T-cell (primary cell): Measurements from ENCODE around the gene CHD5. TPM values are rescaled to one million over a fixed set of nuclear protein-coding genes. Genes with fewer than 3 reads are reported as not detected.

Experiments used
- ATAC-seq, 4 experiments: fragments of 200-7000 bp in 3 of 4; fragments of 150-1000 bp in 1 of 4; cut with Tn5 transposase; replicated peaks in 1 of 4; 1 replicate in 3 of 4; 2 replicates in 1 of 4; pipeline ENCODE4 v1.10.0; 2021; ENCODE audit warnings: moderate library complexity in 3 of 4, mild to moderate bottlenecking in 2 of 4, moderate number of reproducible peaks in 1 of 4
- CTCF ChIA-PET, 2 donors: fragments of 300-600 bp; sonication (Branson Sonifier 250); formaldehyde crosslinking; loops; one replicate each; lab custom pipeline; 2022; ENCODE audit warnings: antibody characterized with exemption in 2 of 2; lab: Charles Lee
- POLR2A ChIA-PET, 2 donors: fragments of 300-600 bp; sonication (Branson Sonifier 250); formaldehyde crosslinking; loops; one replicate each; lab custom pipeline; 2022; ENCODE audit warnings: antibody characterized with exemption in 2 of 2; lab: Charles Lee
- DNase-seq, 35 experiments: peaks; one replicate each; pipeline versions ENCODE4 v3.0.0 to v3.0.0-alpha.2; 2013 to 2023
- H3K27ac ChIP-seq: one replicate; pipeline ENCODE4 v1.5.1; 2013; ENCODE audit warnings: low read length
- H3K27me3 ChIP-seq, 2 experiments: replicated peaks in 1 of 2; 1 replicate in 1 of 2; 2 replicates in 1 of 2; pipeline versions ENCODE4 v1.6.1 to v1.7.0; 2013; ENCODE audit warnings: low read length in 1 of 2, mixed read lengths in 1 of 2; ENCODE audit not compliant: control insufficient read depth in 2 of 2, insufficient read depth in 2 of 2; ENCODE audit errors: extremely low read depth in 1 of 2
- H3K36me3 ChIP-seq, 2 donors: 1 replicate in 1 of 2; 2 replicates in 1 of 2; pipeline versions ENCODE4 v1.6.1 to v1.7.0; 2013; ENCODE audit warnings: low read length in 1 of 2; ENCODE audit not compliant: control insufficient read depth in 2 of 2, insufficient read depth in 1 of 2; ENCODE audit errors: extremely low read depth in 1 of 2
- H3K4me1 ChIP-seq, 2 experiments: 1 replicate in 1 of 2; 2 replicates in 1 of 2; pipeline versions ENCODE4 v1.6.1 to v1.7.0; 2013; ENCODE audit warnings: low read length in 2 of 2, mixed read lengths in 1 of 2; ENCODE audit not compliant: insufficient read depth in 2 of 2, control insufficient read depth in 1 of 2; ENCODE audit errors: extremely low read depth in 1 of 2
- H3K4me3 ChIP-seq, 2 donors: 1 replicate in 1 of 2; 2 replicates in 1 of 2; pipeline versions ENCODE4 v1.5.1 to v1.7.0; 2013; ENCODE audit warnings: mild to moderate bottlenecking in 2 of 2, low read length in 1 of 2, moderate library complexity in 1 of 2; ENCODE audit not compliant: control insufficient read depth in 1 of 2; ENCODE audit errors: extremely low read depth in 1 of 2
- H3K9me3 ChIP-seq: 2 replicates; pipeline ENCODE4 v1.7.0; 2013
- H3K27ac Mint-ChIP-seq, 2 donors: one replicate each; pipeline ENCODE4 v1.8.0; 2020 to 2021; ENCODE audit warnings: mild to moderate bottlenecking in 2 of 2, mixed read lengths in 2 of 2
- H3K27me3 Mint-ChIP-seq, 2 donors: one replicate each; pipeline ENCODE4 v1.8.0; 2021 to 2022; ENCODE audit warnings: mixed read lengths in 2 of 2
- H3K36me3 Mint-ChIP-seq: one replicate; pipeline ENCODE4 v1.8.0; 2021; ENCODE audit warnings: mixed read lengths
- H3K4me1 Mint-ChIP-seq, 3 donors: one replicate each; pipeline ENCODE4 v1.8.0; 2020 to 2022; ENCODE audit warnings: mixed read lengths in 3 of 3, mild to moderate bottlenecking in 1 of 3
- H3K4me3 Mint-ChIP-seq, 3 donors: one replicate each; pipeline ENCODE4 v1.8.0; 2020 to 2022; ENCODE audit warnings: mild to moderate bottlenecking in 3 of 3, mixed read lengths in 3 of 3, moderate library complexity in 3 of 3
- H3K9me3 Mint-ChIP-seq, 3 donors: one replicate each; pipeline ENCODE4 v1.8.0; 2020 to 2022; ENCODE audit warnings: mixed read lengths in 3 of 3
- WGBS: methylation state at CpG from one replicate; pipeline ENCODE4 v1.1.5; 2013; ENCODE audit warnings: missing lambda C conversion rate; ENCODE audit not compliant: insufficient coverage; 5-methylcytosine and 5-hydroxymethylcytosine counted together
- total RNA-seq, 35 experiments: library from RNA in 6 of 35; stranded (reverse) in 6 of 35; fragments of 120-200 nt in 1 of 35; gene quantifications; one replicate each; pipeline versions ENCODE4 v1.2.1 to v1.2.4 and lab custom pipeline; 2013 to 2026

CHD5 gene
- total RNA-seq, 5 donors from 2014 or later (not counting 1 experiment from before 2014, with no cell fraction given): 0.05 to 0.23 (median 0.16) TPM

DNA sequence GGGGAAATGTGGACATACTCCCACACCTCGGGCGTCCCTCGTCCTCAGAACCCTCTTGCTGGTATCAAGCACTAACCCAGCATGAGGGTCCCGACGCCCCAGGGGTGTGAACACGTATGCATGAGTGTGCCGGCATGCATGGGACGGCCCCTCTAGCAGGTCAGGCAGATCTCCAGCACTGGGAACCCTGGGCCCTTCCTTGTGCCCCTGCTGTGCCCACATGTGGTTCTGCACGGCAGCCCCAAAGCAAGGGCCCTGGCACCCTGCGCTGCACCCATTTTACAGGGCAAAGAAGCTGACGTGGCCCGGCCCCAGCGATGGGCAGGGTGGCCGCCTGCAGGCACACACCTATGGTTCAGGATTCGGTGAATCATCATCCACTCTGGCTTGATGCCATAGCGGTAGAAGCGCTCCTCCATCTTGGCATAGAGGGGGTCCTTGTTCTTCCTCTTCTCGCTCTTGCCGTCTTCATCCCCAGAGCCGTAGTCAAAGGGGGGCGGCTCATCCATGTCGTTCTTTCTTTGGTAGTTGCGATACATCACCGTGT lies 34.2 kb downstream of the CHD5 start:
- Mint-ChIP-seq H3K27ac (no peak overlapping the region), H3K4me3 (no peak overlapping the region), H3K9me3 (no peaks in the 10 kb centered on the region), H3K4me1 (peaks cover 4 to 6% (median 4%) of the 10 kb centered on the region in 3 donors), H3K27me3 (peaks cover 9 to 13% of the 10 kb centered on the region in 2 donors), H3K36me3 (no peaks in the 10 kb centered on the region)
- Histone ChIP-seq H3K27me3 (peaks cover 0 to 38% of the 10 kb centered on the region in 2 experiments), H3K27ac (no peak overlapping the region), H3K4me3 (no peak overlapping the region), H3K36me3 (no peaks in the 10 kb centered on the region), H3K9me3 (no peaks in the 10 kb centered on the region), H3K4me1 (peaks cover 0 to 16% of the 10 kb centered on the region in 2 experiments)
- ChIA-PET CTCF (no interaction called here), POLR2A (no interaction called here)
- WGBS: 89% methylated on average over 24 of the region's 24 CpGs
- no peak for ATAC-seq
- DNase-seq: no peak

DNA sequence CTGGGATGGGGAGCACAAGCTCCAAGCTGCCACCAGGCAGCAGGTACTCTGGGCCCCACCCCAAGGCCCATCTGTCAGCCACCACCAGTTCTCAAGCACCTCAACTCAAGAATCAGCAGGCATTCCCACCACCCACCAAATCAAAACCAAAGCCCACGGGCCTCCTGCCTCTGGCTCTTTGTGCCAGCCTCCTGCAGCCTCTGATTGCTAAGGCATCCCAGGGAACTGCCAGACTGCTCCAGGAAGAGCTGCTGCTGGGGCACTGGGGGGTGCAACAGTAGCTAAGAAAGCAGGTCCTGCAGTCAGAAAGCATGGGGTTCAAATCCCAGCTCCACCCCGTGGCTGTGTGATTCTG lies 34.7 kb downstream of the CHD5 start:
- CTCF ChIA-PET: no interaction called here
- no peaks in the 10 kb centered on the region for H3K36me3 Mint-ChIP-seq
- 67% methylated on average over 2 of the region's 2 CpGs for WGBS

DNA sequence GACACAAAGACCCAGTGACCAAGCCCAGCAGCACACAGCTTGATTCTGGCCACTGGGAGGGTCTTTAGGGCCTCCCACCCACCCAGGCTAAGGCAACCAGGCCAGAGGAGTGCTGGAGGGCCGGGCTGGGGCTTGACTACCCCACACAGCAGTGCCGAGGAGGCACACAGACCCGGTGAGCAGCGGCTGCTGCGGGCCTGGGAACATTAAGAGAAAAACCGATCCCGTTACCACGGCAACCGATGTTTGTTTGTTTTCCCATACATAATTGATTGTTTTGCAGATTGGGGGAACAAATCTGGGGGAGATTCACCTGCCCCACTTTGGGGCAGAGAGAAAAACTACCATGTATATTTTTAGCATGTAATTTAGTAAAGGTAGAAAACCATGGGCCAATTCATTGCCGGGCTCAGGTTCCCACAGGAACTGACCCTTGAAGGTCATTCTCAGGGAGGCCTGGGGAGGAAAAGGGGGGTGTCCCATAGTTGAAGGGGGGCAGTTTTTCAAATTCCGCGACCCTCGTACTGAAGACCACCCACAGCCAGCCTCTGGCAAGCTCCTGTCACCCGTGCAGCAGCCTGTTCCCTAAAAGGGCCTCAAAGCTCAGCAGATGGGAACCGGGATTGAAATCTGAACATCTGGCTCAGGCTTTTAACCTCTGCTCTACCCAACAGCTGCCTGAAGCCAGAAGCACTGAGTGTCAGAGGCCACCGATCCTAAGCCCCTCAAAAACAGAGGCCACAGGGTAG lies 35.3 kb downstream of the CHD5 start:
- WGBS: 69% methylated on average over 11 of the region's 16 CpGs
- peaks cover 0 to 33% of the 10 kb centered on the region in 2 experiments for H3K27me3 ChIP-seq
- H3K36me3 ChIP-seq: no peaks in the 10 kb centered on the region
- POLR2A ChIA-PET: no interaction called here
- Mint-ChIP-seq H3K27me3 (peaks cover 9 to 13% of the 10 kb centered on the region in 2 donors), H3K4me3 (no peak overlapping the region), H3K27ac (no peak overlapping the region), H3K36me3 (no peaks in the 10 kb centered on the region), H3K9me3 (no peaks in the 10 kb centered on the region), H3K4me1 (peaks cover 4 to 6% (median 4%) of the 10 kb centered on the region in 3 donors)
- no peak overlapping the region for H3K4me3 ChIP-seq
- H3K27ac ChIP-seq: no peak overlapping the region
- DNase-seq (no peak), ATAC-seq (no peak)
- CTCF ChIA-PET: no interaction called here
- peaks cover 0 to 16% of the 10 kb centered on the region in 2 experiments for H3K4me1 ChIP-seq
- no peaks in the 10 kb centered on the region for H3K9me3 ChIP-seq

More for the DNA sequence above, 34.7 kb downstream of the CHD5 start:
- no peak overlapping the region for H3K27ac Mint-ChIP-seq
- H3K27me3 Mint-ChIP-seq: peaks cover 9 to 13% of the 10 kb centered on the region in 2 donors
- Histone ChIP-seq H3K4me3 (no peak overlapping the region), H3K36me3 (no peaks in the 10 kb centered on the region), H3K4me1 (peaks cover 0 to 16% of the 10 kb centered on the region in 2 experiments), H3K9me3 (no peaks in the 10 kb centered on the region), H3K27ac (no peak overlapping the region), H3K27me3 (peaks cover 0 to 33% of the 10 kb centered on the region in 2 experiments)
- no peaks in the 10 kb centered on the region for H3K9me3 Mint-ChIP-seq
- H3K4me1 Mint-ChIP-seq: peaks cover 4 to 6% (median 4%) of the 10 kb centered on the region in 3 donors
- DNase-seq (no peak), ATAC-seq (no peak)
- no peak overlapping the region for H3K4me3 Mint-ChIP-seq
- POLR2A ChIA-PET: no interaction called here

DNA sequence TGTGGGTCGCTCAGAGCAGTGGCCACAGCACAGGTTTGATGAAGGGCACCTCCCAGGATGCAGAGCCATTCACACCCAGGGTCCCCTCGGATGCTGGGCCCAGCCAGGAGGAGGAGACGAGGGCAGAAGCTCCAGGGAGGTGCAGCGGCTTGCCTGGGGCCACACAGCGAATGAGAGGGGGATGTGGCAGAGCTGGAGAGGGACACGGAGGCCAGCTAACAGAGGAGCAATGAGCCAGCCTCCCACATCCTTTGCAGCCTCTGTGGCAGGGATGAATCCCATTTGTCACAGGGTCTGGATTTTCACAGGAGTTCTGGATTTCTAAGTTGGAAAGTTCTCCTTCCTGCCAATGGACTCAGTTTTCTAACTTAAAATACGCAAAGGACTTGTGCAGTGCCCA lies 35.9 kb downstream of the CHD5 start:
- no peaks in the 10 kb centered on the region for H3K9me3 Mint-ChIP-seq
- POLR2A ChIA-PET: no interaction called here

DNA sequence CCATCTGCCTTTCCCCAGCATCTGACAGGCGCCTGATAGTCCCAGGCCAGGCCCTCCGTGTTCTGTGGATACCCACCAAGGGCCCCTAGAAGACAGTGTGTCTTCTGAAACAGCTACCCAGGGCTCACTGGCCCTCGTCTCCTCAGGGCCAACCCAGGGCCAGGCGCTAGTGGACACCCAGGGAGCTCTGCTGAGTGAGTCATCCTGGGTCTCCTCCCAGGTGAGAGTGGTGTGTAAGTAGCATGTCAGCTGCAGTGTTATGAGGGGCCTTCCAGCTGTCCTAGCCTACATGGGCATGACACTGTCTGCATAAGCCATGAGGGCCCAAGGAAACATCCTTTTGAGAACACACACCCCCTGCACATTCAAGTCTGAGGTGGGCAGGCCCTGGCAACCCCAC lies 36.7 kb downstream of the CHD5 start:
- ChIA-PET CTCF (no interaction called here), POLR2A (no interaction called here)
- Histone ChIP-seq H3K9me3 (no peaks in the 10 kb centered on the region), H3K4me1 (peaks cover 0 to 7% of the 10 kb centered on the region in 2 experiments), H3K36me3 (no peaks in the 10 kb centered on the region), H3K4me3 (no peak overlapping the region), H3K27me3 (peaks cover 0 to 23% of the 10 kb centered on the region in 2 experiments), H3K27ac (no peak overlapping the region)
- 83% methylated on average over 4 of the region's 4 CpGs for WGBS
- peaks cover 8 to 11% of the 10 kb centered on the region in 2 donors for H3K27me3 Mint-ChIP-seq
- ATAC-seq (no peak), DNase-seq (no peak)
- H3K4me3 Mint-ChIP-seq: no peak overlapping the region
- no peak overlapping the region for H3K27ac Mint-ChIP-seq
- H3K4me1 Mint-ChIP-seq: peaks cover 2 to 5% (median 3%) of the 10 kb centered on the region in 3 donors
- H3K9me3 Mint-ChIP-seq: no peaks in the 10 kb centered on the region
- H3K36me3 Mint-ChIP-seq: no peaks in the 10 kb centered on the region

More for the DNA sequence above, 35.9 kb downstream of the CHD5 start:
- Mint-ChIP-seq H3K27me3 (peaks cover 9 to 13% of the 10 kb centered on the region in 2 donors), H3K27ac (no peak overlapping the region), H3K4me1 (peaks cover 4 to 6% (median 4%) of the 10 kb centered on the region in 3 donors), H3K36me3 (no peaks in the 10 kb centered on the region), H3K4me3 (no peak overlapping the region)
- 72% methylated on average over 5 of the region's 7 CpGs for WGBS
- CTCF ChIA-PET: no interaction called here
- Histone ChIP-seq H3K36me3 (no peaks in the 10 kb centered on the region), H3K9me3 (no peaks in the 10 kb centered on the region), H3K4me3 (no peak overlapping the region), H3K27ac (no peak overlapping the region), H3K27me3 (peaks cover 0 to 30% of the 10 kb centered on the region in 2 experiments), H3K4me1 (peaks cover 0 to 14% of the 10 kb centered on the region in 2 experiments)
- no peak for ATAC-seq
- no peak for DNase-seq

DNA sequence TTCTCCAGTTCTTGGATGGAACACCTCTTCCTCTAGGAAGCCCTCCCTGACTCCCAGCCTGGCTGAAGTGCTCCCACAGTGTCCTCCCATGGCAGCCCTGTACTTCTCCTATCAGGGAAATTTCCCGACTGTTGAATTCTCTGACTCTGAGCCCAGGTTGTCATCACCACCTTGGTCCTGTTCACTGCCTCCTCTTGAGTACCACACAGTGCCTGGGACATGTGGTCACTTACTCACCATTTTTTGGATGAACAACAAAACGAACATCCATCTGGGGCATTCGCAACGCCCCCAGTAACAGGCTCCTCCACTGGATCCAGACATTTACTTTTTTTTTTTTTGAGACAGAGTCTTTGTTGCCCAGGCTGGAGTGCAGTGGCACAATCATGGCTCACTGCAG lies 37.4 kb downstream of the CHD5 start:
- no peaks in the 10 kb centered on the region for H3K9me3 Mint-ChIP-seq
- H3K4me3 Mint-ChIP-seq: no peak overlapping the region
- H3K27ac Mint-ChIP-seq: no peak overlapping the region

More for the DNA sequence above, 37.4 kb downstream of the CHD5 start:
- 67% methylated on average over 4 of the region's 4 CpGs for WGBS
- ChIA-PET CTCF (no interaction called here), POLR2A (no interaction called here)
- H3K36me3 Mint-ChIP-seq: no peaks in the 10 kb centered on the region
- peaks cover 4 to 5% of the 10 kb centered on the region in 2 donors for H3K27me3 Mint-ChIP-seq
- H3K4me1 ChIP-seq: no peaks in the 10 kb centered on the region
- H3K4me1 Mint-ChIP-seq: no peaks in the 10 kb centered on the region
- DNase-seq: no peak
- H3K4me3 ChIP-seq: no peak overlapping the region
- H3K27ac ChIP-seq: no peak overlapping the region
- no peak for ATAC-seq
- no peaks in the 10 kb centered on the region for H3K36me3 ChIP-seq
- no peaks in the 10 kb centered on the region for H3K9me3 ChIP-seq
- peaks cover 0 to 16% of the 10 kb centered on the region in 2 experiments for H3K27me3 ChIP-seq
